22Rv1 (cell line): ENCODE data around the gene LRFN3.

ENCODE experiments used
- ZFX ChIP-seq: fragments of 450-650 bp; IDR thresholded peaks from 2 replicates; pipeline ENCODE4 v1.6.1; 2017; ENCODE audit warnings: antibody characterized with exemption, borderline replicate concordance
- TF ChIP-seq, protein P1 (sequence below): fragments of 450-650 bp; IDR thresholded peaks from 2 replicates; pipeline ENCODE4 v1.5.1; 2017; ENCODE audit warnings: mild to moderate bottlenecking

DNA sequence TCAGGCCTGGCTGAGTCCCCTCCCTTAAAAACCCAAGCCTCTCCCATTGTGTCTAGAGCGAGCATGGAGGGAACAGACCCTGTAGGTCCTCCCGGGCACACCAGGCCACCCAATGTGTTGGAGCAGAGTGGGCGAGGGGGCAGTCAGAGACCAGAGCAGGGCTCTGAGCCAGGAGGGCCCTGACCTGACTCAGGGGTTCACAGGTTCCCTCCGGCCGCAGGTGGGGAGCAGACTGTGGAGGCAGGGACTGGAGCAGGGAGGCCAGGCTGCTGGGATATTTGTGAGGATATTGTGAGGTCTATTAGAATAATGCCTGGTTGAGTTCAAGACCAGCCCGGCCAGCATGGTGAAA, 26.5 kb upstream of the LRFN3 start:
- TF ChIP-seq, protein P1, sequence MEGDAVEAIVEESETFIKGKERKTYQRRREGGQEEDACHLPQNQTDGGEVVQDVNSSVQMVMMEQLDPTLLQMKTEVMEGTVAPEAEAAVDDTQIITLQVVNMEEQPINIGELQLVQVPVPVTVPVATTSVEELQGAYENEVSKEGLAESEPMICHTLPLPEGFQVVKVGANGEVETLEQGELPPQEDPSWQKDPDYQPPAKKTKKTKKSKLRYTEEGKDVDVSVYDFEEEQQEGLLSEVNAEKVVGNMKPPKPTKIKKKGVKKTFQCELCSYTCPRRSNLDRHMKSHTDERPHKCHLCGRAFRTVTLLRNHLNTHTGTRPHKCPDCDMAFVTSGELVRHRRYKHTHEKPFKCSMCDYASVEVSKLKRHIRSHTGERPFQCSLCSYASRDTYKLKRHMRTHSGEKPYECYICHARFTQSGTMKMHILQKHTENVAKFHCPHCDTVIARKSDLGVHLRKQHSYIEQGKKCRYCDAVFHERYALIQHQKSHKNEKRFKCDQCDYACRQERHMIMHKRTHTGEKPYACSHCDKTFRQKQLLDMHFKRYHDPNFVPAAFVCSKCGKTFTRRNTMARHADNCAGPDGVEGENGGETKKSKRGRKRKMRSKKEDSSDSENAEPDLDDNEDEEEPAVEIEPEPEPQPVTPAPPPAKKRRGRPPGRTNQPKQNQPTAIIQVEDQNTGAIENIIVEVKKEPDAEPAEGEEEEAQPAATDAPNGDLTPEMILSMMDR: no peak
- TF ChIP-seq ZFX: no peak
